GM12864 (cell line): Measurements from ENCODE around the gene CCDC17.
A peak's percentile ranks its signal among the peaks of the same experiment; 100 is the strongest.

Experiments
- DNase-seq: peaks from one replicate; pipeline ENCODE4 v3.0.0-alpha.2; 2011; ENCODE audit warnings: low read depth
- H3K4me3 ChIP-seq: 2 replicates; pipeline ENCODE4 v1.5.1; 2011; ENCODE audit warnings: mild to moderate bottlenecking, low read depth, low read length, control low read depth
- TF ChIP-seq, protein P1 (sequence below): IDR thresholded peaks from 2 replicates; pipeline ENCODE4 v1.5.1; 2011; ENCODE audit warnings: low read depth, mild to moderate bottlenecking, moderate library complexity, low read length, control low read depth, inconsistent platforms; ENCODE audit errors: missing control alignments

The CCDC17 gene

DNA sequence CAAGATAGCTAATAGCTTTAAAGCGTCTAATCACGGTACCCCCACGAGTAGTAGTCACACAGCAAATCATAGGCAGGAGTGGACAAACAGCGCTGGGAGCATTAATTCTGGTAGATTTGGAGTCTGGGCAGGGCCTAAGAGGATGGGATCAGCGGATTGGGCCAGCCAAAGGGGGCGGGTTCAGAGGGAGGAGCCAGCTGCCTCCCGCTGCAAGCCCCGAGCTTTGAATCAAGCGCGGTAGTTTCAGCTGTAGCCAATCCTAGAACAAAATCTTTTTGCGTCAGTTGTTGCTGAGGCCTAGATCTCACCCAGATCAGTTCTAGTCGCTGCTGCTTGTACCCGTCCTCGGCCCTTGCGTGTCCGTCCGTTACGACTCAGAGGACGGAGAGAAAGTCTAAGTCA, 40.6 kb downstream of the CCDC17 start:
- peak; percentile 97 for DNase-seq
- TF ChIP-seq, protein P1, sequence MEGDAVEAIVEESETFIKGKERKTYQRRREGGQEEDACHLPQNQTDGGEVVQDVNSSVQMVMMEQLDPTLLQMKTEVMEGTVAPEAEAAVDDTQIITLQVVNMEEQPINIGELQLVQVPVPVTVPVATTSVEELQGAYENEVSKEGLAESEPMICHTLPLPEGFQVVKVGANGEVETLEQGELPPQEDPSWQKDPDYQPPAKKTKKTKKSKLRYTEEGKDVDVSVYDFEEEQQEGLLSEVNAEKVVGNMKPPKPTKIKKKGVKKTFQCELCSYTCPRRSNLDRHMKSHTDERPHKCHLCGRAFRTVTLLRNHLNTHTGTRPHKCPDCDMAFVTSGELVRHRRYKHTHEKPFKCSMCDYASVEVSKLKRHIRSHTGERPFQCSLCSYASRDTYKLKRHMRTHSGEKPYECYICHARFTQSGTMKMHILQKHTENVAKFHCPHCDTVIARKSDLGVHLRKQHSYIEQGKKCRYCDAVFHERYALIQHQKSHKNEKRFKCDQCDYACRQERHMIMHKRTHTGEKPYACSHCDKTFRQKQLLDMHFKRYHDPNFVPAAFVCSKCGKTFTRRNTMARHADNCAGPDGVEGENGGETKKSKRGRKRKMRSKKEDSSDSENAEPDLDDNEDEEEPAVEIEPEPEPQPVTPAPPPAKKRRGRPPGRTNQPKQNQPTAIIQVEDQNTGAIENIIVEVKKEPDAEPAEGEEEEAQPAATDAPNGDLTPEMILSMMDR: no peak
- H3K4me3 ChIP-seq: peak overlapping the region; percentile 84

DNA sequence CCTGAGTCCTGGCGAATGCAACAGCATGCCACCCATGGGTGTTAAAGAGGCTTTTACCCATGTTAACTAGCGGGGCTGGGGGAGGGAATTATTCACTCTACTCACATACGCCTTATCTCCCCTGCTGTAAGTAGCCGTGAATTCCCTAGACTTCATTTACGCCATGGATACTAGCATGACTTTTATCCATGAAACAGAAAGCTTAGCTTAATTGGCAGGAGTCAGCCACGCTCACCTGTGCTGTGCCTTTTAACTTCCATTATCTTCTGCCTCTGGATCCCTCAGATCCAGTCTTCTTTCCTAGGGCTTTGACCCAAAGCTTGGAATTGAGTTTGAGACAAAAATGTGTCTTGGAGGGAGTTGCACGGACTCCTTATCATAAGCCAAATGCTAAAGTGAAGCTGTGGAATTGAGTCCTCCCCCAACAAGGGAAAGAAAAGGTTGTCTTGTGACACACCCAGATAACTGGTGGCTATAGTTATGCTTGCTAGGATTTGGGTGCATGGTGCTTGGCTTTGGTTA, 49.7 kb downstream of the CCDC17 start:
- DNase-seq: no peak
- H3K4me3 ChIP-seq: no peak overlapping the region
- TF ChIP-seq, protein P1: no peak

GRCh38 chr1:45573231-45573804, 50.5 kb downstream of the CCDC17 start:
- H3K4me3 ChIP-seq: no peak overlapping the region
- no peak for DNase-seq
- TF ChIP-seq, protein P1: no peak

GRCh38 chr1:45570631-45571030, 53.2 kb downstream of the CCDC17 start:
- TF ChIP-seq, protein P1: no peak
- no peak overlapping the region for H3K4me3 ChIP-seq

More at GRCh38 chr1:45570631-45571030, 53.2 kb downstream of the CCDC17 start:
- DNase-seq: no peak
